Activated CD4-positive, alpha-beta T cell treated with anti-CD3 and anti-CD28 coated beads, Interleukin-2, amount 10 ng/mL, durations not matched to agents 24 days and 14 days (primary cell): ENCODE results near the gene ITGA2. TPM values are rescaled to one million over a fixed set of nuclear protein-coding genes. Genes with fewer than 3 reads are reported as not detected.

Experiments
- DNase-seq: peaks from one replicate; pipeline ENCODE4 v3.0.0; 2022
- H3K27ac Mint-ChIP-seq: one replicate; pipeline ENCODE4 v1.8.0; 2022; ENCODE audit warnings: mild to moderate bottlenecking, mixed read lengths
- H3K27me3 Mint-ChIP-seq: one replicate; pipeline ENCODE4 v1.8.0; 2022; ENCODE audit warnings: mixed read lengths
- H3K36me3 Mint-ChIP-seq: one replicate; pipeline ENCODE4 v1.8.0; 2022; ENCODE audit warnings: low read depth, mild to moderate bottlenecking, mixed read lengths
- H3K4me1 Mint-ChIP-seq: one replicate; pipeline ENCODE4 v1.8.0; 2021; ENCODE audit warnings: mixed read lengths
- H3K4me3 Mint-ChIP-seq: one replicate; pipeline ENCODE4 v1.8.0; 2022; ENCODE audit warnings: mild to moderate bottlenecking, moderate library complexity, mixed read lengths
- H3K9me3 Mint-ChIP-seq: one replicate; pipeline ENCODE4 v1.8.0; 2021; ENCODE audit warnings: mixed read lengths
- intact Hi-C: fragments of 100-400 bp; cut with micrococcal nuclease; formaldehyde crosslinking; loops from one replicate; pipeline ENCODE4 v1.15.1; 2023
- total RNA-seq: library from RNA; stranded (reverse); gene quantifications from 2 replicates; pipeline ENCODE4 v1.2.3, GENCODE V29; 2022

ITGA2 gene
- total RNA-seq, 1 donor from 2014 or later, result 3.9 TPM

GRCh38 chr5:53035868-53036381, 46.8 kb downstream of the ITGA2 start:
- peaks cover 66% of the 10 kb centered on the region for H3K4me1 Mint-ChIP-seq
- no peaks in the 10 kb centered on the region for H3K9me3 Mint-ChIP-seq
- no peak for DNase-seq

GRCh38 chr5:53037141-53037859, 48.1 kb downstream of the ITGA2 start:
- peak overlapping the region; percentile 19 for H3K4me3 Mint-ChIP-seq
- no peaks in the 10 kb centered on the region for H3K27me3 Mint-ChIP-seq
- no peaks in the 10 kb centered on the region for H3K9me3 Mint-ChIP-seq
- intact Hi-C loops, result no loop called here
- DNase-seq, result no peak
- H3K27ac Mint-ChIP-seq, result peak overlapping the region; percentile 27
- peaks cover 23% of the 10 kb centered on the region for H3K36me3 Mint-ChIP-seq
- peaks cover 68% of the 10 kb centered on the region for H3K4me1 Mint-ChIP-seq

More at GRCh38 chr5:53035868-53036381, 46.8 kb downstream of the ITGA2 start:
- intact Hi-C loops, result no loop called here
- Mint-ChIP-seq H3K4me3 (no peak overlapping the region), H3K27ac (no peak overlapping the region), H3K27me3 (no peaks in the 10 kb centered on the region), H3K36me3 (peaks cover 25% of the 10 kb centered on the region)

GRCh38 chr5:53038196-53038847, 49.2 kb downstream of the ITGA2 start:
- intact Hi-C loops, result no loop called here
- peak overlapping the region; percentile 27 for H3K27ac Mint-ChIP-seq
- peaks cover under 1% of the 10 kb centered on the region for H3K9me3 Mint-ChIP-seq
- DNase-seq, result no peak
- peaks cover 24% of the 10 kb centered on the region for H3K36me3 Mint-ChIP-seq
- peaks cover 68% of the 10 kb centered on the region for H3K4me1 Mint-ChIP-seq
- no peaks in the 10 kb centered on the region for H3K27me3 Mint-ChIP-seq
- peak overlapping the region; percentile 10 for H3K4me3 Mint-ChIP-seq

DNA sequence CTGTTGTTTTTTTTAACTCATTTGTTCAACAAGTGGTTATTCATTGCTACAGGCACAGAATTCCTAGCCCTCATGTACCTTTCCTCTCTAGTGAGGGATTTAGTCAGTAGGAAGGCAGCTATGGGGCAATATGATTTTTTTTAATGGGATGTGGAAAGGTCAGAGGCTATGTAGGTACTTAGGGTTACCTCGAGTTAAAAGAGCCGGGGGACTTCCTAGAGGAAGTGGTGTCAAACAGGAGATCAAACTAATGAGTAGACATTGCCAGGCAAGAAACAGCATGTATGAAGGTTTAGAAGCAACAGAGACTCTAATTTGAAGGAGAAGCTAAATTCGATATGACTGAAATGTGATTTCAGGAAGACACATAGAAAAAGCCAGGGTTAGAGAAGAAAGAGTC, 50.7 kb downstream of the ITGA2 start:
- H3K36me3 Mint-ChIP-seq, result peaks cover 28% of the 10 kb centered on the region
- peaks cover 68% of the 10 kb centered on the region for H3K4me1 Mint-ChIP-seq
- H3K27me3 Mint-ChIP-seq, result no peaks in the 10 kb centered on the region
- intact Hi-C loops, result no loop called here
- peak overlapping the region; percentile 4 for H3K4me3 Mint-ChIP-seq
- no peak for DNase-seq
- peaks cover 5% of the 10 kb centered on the region for H3K9me3 Mint-ChIP-seq
- peak overlapping the region; percentile 23 for H3K27ac Mint-ChIP-seq

DNA sequence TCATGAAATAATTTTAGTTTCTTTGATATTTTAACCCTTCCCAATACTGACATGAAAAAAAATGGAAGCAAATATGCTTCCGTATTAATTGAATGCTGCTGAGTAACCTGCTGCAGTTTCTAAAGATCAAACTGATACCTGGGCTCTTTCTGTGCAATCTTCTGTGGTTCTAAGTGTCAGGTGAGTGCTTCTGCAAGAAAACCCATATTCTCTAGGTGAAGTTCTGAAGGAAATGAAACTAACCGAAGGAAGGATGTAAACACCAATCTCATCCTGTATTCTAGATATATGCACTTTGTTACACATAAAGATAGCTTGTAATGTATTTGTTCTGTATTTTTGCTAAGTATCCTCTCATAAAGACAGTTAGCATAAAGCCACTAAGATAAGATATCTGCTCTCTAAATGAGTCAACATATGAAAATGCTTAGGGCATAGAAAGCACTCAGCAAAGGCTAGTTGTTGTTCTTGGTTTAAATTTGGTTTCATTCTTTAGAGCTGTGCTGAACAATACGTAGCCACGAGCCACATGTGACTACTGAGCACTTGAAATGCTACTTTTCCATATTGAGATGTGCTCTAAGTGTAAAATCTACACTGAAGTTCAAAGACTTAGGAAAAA, 52.0 kb downstream of the ITGA2 start:
- intact Hi-C loops, result loop anchor here (1.0 kb wide), 5 partner anchors 10 to 52 kb away; partner anchors contain the start of gene ITGA2
- Mint-ChIP-seq H3K4me3 (peak overlapping the region; percentile 76), H3K9me3 (peaks cover 5% of the 10 kb centered on the region), H3K4me1 (peaks cover 65% of the 10 kb centered on the region), H3K27ac (peak overlapping the region; percentile 82), H3K36me3 (peaks cover 25% of the 10 kb centered on the region), H3K27me3 (no peaks in the 10 kb centered on the region)
- DNase-seq, result peak; percentile 81

DNA sequence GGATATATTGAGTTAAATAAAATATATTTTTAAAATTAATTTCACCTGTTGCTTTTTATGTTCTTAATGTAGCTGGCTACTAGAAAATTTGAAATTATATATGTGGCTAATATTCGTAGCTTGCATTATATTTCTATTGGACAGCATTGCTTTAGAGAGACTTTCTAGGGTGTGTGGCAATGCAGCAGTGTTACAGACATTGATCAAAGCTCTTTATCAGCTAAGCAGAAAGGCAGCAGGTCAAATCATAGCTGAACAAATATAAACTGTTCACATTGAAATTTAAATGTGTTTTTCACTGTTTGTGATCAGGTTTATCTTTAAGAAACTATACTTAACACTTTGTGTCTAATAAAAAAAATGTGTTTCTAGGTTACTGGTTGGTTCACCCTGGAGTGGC, 52.6 kb downstream of the ITGA2 start:
- Mint-ChIP-seq H3K27me3 (no peaks in the 10 kb centered on the region), H3K36me3 (peaks cover 25% of the 10 kb centered on the region), H3K4me3 (no peak overlapping the region), H3K4me1 (peaks cover 63% of the 10 kb centered on the region), H3K9me3 (peaks cover 5% of the 10 kb centered on the region), H3K27ac (no peak overlapping the region)
- intact Hi-C loops, result loop anchor here (1.0 kb wide), 5 partner anchors 10 to 52 kb away; partner anchors contain the start of gene ITGA2
- no peak for DNase-seq

- DNase-seq, result no peak
- Mint-ChIP-seq H3K4me3 (no peak overlapping the region), H3K27ac (no peak overlapping the region), H3K27me3 (no peaks in the 10 kb centered on the region), H3K4me1 (peaks cover 48% of the 10 kb centered on the region), H3K9me3 (peaks cover 5% of the 10 kb centered on the region), H3K36me3 (peaks cover 31% of the 10 kb centered on the region)
- intact Hi-C loops, result loop anchor here (1.0 kb wide), 1 partner anchor 24 kb away; no protein-coding TSS in a partner anchor
Observed at GRCh38 chr5:53045263-53045662, 56.1 kb downstream of the ITGA2 start.

DNA sequence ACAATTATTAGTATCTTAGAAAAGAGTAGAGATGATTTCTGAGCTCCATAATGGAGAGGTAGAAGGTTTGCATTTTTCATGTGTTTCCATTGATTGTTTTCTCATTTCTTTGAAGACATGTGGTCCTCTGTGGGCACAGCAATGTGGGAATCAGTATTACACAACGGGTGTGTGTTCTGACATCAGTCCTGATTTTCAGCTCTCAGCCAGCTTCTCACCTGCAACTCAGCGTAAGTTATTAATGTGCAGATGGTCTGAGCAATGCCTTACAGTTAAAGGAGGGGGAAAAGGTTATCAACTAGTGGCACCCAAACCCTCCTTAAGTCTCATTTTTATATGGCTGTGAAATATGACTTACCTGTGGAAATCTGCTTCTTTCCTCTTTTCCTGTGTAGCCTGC, 59.1 kb downstream of the ITGA2 start:
- Mint-ChIP-seq H3K4me1 (peaks cover 26% of the 10 kb centered on the region), H3K27me3 (no peaks in the 10 kb centered on the region), H3K36me3 (peaks cover 41% of the 10 kb centered on the region), H3K9me3 (peaks cover 10% of the 10 kb centered on the region), H3K4me3 (no peak overlapping the region), H3K27ac (no peak overlapping the region)
- DNase-seq, result peak; percentile 47
- intact Hi-C loops, result no loop called here

GRCh38 chr5:53052499-53052898, 63.3 kb downstream of the ITGA2 start:
- DNase-seq, result peak; percentile 48
- intact Hi-C loops, result no loop called here
- Mint-ChIP-seq H3K4me1 (peaks cover 9% of the 10 kb centered on the region), H3K4me3 (no peak overlapping the region), H3K9me3 (peaks cover 4% of the 10 kb centered on the region), H3K27me3 (no peaks in the 10 kb centered on the region), H3K27ac (no peak overlapping the region), H3K36me3 (peaks cover 32% of the 10 kb centered on the region)

DNA sequence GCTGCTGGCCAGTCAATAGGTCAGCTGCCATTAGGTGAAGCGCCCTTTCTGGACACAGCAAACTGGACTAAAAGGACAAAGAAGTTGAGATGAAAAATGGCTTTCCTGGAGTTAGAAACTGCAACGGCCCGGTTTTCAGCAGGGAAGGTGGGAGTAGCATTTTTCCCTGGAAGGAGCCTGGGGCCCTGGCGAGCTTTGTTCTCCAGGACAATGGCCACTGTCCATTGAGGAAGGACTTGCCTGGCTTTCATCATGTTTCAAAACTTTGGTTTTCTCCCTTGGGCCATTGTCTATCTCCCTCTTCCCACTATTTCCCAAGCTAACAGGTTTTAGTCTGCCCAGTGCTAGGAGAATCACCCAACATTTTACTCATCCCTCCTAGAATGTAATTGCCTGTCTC, 64.2 kb downstream of the ITGA2 start:
- Mint-ChIP-seq H3K27me3 (no peaks in the 10 kb centered on the region), H3K27ac (no peak overlapping the region), H3K9me3 (peaks cover 4% of the 10 kb centered on the region), H3K4me1 (peaks cover 4% of the 10 kb centered on the region), H3K4me3 (no peak overlapping the region), H3K36me3 (peaks cover 34% of the 10 kb centered on the region)
- peak; percentile 19 for DNase-seq
- intact Hi-C loops, result no loop called here

DNA sequence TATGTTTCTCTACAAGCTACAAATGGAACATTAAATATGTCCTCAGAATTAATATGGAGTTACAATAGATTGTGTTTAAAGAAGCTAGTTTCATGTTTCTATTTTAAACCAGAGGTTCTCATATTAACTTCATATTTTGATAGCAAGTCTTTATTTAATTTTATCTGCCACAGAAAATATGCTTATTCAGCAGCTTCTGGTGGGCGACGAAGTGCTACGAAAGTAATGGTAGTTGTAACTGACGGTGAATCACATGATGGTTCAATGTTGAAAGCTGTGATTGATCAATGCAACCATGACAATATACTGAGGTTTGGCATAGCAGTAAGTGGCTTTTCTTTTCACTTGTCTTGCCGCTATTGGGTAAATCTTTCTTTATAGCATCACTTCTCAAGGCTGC, 66.2 kb downstream of the ITGA2 start:
- H3K4me1 Mint-ChIP-seq, result peaks cover under 1% of the 10 kb centered on the region
- peak; percentile 21 for DNase-seq
- peaks cover 40% of the 10 kb centered on the region for H3K36me3 Mint-ChIP-seq
- no peak overlapping the region for H3K27ac Mint-ChIP-seq
- H3K9me3 Mint-ChIP-seq, result peaks cover 3% of the 10 kb centered on the region
- intact Hi-C loops, result no loop called here
- no peaks in the 10 kb centered on the region for H3K27me3 Mint-ChIP-seq
- H3K4me3 Mint-ChIP-seq, result no peak overlapping the region

DNA sequence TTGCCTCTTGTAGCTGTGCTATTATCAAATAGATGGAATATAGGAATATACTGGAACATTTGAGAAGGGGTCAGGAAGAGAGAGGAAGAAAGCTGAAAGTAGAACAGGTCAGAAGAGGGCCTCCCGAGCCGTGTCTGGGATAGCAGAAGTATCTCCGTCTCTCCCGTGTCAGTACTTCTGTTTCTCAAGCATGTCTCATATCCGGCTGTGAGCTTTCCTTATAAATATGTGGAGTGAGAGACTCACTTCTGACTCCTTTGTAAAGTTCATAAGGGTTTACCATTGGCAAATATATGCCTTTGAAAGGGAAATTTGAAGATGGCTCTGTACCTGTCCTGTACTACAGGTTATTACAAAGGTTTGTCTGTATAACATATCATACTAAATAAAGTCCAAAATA, 70.1 kb downstream of the ITGA2 start:
- Mint-ChIP-seq H3K4me3 (no peak overlapping the region), H3K36me3 (peaks cover 52% of the 10 kb centered on the region), H3K9me3 (no peaks in the 10 kb centered on the region), H3K4me1 (no peaks in the 10 kb centered on the region), H3K27me3 (no peaks in the 10 kb centered on the region), H3K27ac (no peak overlapping the region)
- DNase-seq, result peak; percentile 37
- intact Hi-C loops, result no loop called here

- Mint-ChIP-seq H3K9me3 (no peaks in the 10 kb centered on the region), H3K27me3 (no peaks in the 10 kb centered on the region), H3K27ac (no peak overlapping the region), H3K36me3 (peaks cover 70% of the 10 kb centered on the region), H3K4me3 (no peak overlapping the region), H3K4me1 (peaks cover 7% of the 10 kb centered on the region)
- no peak for DNase-seq
- intact Hi-C loops, result no loop called here
Observed at GRCh38 chr5:53063176-53063575, 74.0 kb downstream of the ITGA2 start.

DNA sequence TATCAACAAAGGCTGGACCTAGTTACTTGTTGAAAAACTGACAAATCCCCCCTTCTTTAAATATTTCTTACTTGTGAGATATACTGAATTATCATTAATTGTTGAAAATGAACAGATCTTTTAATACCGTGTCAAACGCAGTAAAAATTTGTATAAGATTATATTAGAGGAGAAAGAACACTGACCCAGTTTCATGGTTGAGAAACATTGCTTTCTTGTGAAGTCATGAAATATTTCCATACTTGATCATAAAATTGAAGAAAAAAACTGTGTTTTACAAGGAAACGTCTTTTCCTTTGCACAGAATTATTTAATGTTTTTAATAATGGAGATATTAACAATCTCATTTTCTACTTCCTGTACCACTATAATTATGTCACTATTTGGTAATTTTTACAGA, 74.6 kb downstream of the ITGA2 start:
- intact Hi-C loops, result no loop called here
- H3K4me3 Mint-ChIP-seq, result no peak overlapping the region
- H3K36me3 Mint-ChIP-seq, result peaks cover 67% of the 10 kb centered on the region
- H3K9me3 Mint-ChIP-seq, result no peaks in the 10 kb centered on the region
- DNase-seq, result no peak
- no peaks in the 10 kb centered on the region for H3K27me3 Mint-ChIP-seq
- peaks cover 11% of the 10 kb centered on the region for H3K4me1 Mint-ChIP-seq
- no peak overlapping the region for H3K27ac Mint-ChIP-seq
